K562 (cell line): Measurements from ENCODE around the gene MOSPD2. TPM values are rescaled to one million over a fixed set of nuclear protein-coding genes. Genes with fewer than 3 reads are reported as not detected.

ENCODE experiments used
- ATAC-seq: fragments of 200-7000 bp; cut with Tn5 transposase; 3 replicates; pipeline ENCODE4 v1.9.1; 2020; ENCODE audit warnings: moderate library complexity
- BruUV-seq: library from RNA; stranded (reverse); fragments of 400-500 nt; replicated peaks from 2 replicates; lab custom pipeline; 2021; lab: Mats Ljungman, UMichigan
- CTCF ChIA-PET: fragments of 300-600 bp; formaldehyde crosslinking; extraction: SDS; loops from one replicate; lab custom pipeline; 2021; ENCODE audit warnings: low intra/inter-chr PET ratio; lab: Yijun Ruan, JAX
- POLR2A ChIA-PET: fragments of 300-600, 350-650 bp; sonication (Branson Sonifier 250); formaldehyde crosslinking; extraction: SDS; loops from one replicate; lab custom pipeline; 2021; ENCODE audit warnings: antibody characterized with exemption, inconsistent platforms; lab: Yijun Ruan, JAX
- DNase-seq, 4 experiments: peaks; one replicate each; pipeline versions ENCODE4 v3.0.0 to v3.0.0-alpha.2; 2011 to 2018; ENCODE audit warnings: low spot score in 3 of 4, mixed read lengths in 3 of 4; ENCODE audit errors: extremely low read depth in 1 of 4
- FAIRE-seq: peaks from 2 replicates; lab custom pipeline; 2011; peaks lifted over from hg19 to GRCh38; lab: Jason Lieb, UNC
- H2AFZ ChIP-seq: 2 replicates; pipeline ENCODE4 v1.6.0; 2011; ENCODE audit warnings: low read depth, low read length, control low read depth, inconsistent platforms
- H3K27ac ChIP-seq: fragments of 200-600 bp; 3 replicates; pipeline ENCODE4 v1.8.0; 2011; ENCODE audit warnings: low read depth, mild to moderate bottlenecking, control low read depth, inconsistent platforms, low read length, moderate library complexity, mixed read lengths; ENCODE audit errors: extremely low read depth
- H3K27me3 ChIP-seq, 2 experiments: fragments of 300-600 bp in 1 of 2; 2 replicates in 1 of 2; 3 replicates in 1 of 2; pipeline versions ENCODE4 v1.6.0 to v1.8.0; 2011; ENCODE audit warnings: inconsistent platforms in 2 of 2, low read length in 2 of 2, mild to moderate bottlenecking in 1 of 2, mixed read lengths in 1 of 2, moderate library complexity in 1 of 2; ENCODE audit not compliant: control insufficient read depth in 2 of 2, insufficient read depth in 2 of 2
- H3K36me3 ChIP-seq: fragments of 300-600 bp; 3 replicates; pipeline ENCODE4 v1.8.0; 2011; ENCODE audit warnings: mild to moderate bottlenecking, low read length, inconsistent platforms; ENCODE audit not compliant: control insufficient read depth, insufficient read depth
- H3K4me1 ChIP-seq, 2 experiments: fragments of 200-600 bp in 1 of 2; replicated peaks in 1 of 2; 2 replicates in 1 of 2; 3 replicates in 1 of 2; pipeline versions ENCODE4 v1.5.1 to v1.8.0; 2011; ENCODE audit warnings: inconsistent platforms in 2 of 2, low read length in 2 of 2, mild to moderate bottlenecking in 1 of 2, mixed read lengths in 1 of 2, moderate library complexity in 1 of 2; ENCODE audit not compliant: control insufficient read depth in 2 of 2, insufficient read depth in 2 of 2
- H3K4me2 ChIP-seq: 2 replicates; pipeline ENCODE4 v1.6.1; 2011; ENCODE audit warnings: low read length, control low read depth, inconsistent platforms, mixed read lengths; ENCODE audit not compliant: insufficient read depth
- H3K4me3 ChIP-seq: fragments of 200-600 bp; sonication (generic), shearing (Covaris generic); 2 replicates; pipeline ENCODE4 v1.5.1; 2016; ENCODE audit warnings: control low read depth, inconsistent platforms
- H3K79me2 ChIP-seq: fragments of 200-600 bp; 3 replicates; pipeline ENCODE4 v1.8.0; 2011; ENCODE audit warnings: low read length, inconsistent platforms; ENCODE audit not compliant: control insufficient read depth, insufficient read depth
- H3K9ac ChIP-seq, 2 experiments: 2 replicates each; pipeline versions ENCODE4 v1.6.0 to v1.6.1; 2011; ENCODE audit warnings: low read depth in 2 of 2, low read length in 2 of 2, control low read depth in 1 of 2, inconsistent platforms in 1 of 2, mild to moderate bottlenecking in 1 of 2, mixed read lengths in 1 of 2; ENCODE audit not compliant: insufficient read depth in 1 of 2
- H3K9me1 ChIP-seq: one replicate; pipeline ENCODE4 v1.6.0; 2011; ENCODE audit warnings: inconsistent platforms, mild to moderate bottlenecking, low read length, moderate library complexity; ENCODE audit not compliant: control insufficient read depth, insufficient read depth
- H3K9me3 ChIP-seq: replicated peaks from 2 replicates; pipeline ENCODE4 v1.5.1; 2011; ENCODE audit warnings: low read depth, low read length, inconsistent platforms; ENCODE audit not compliant: control insufficient read depth, insufficient read depth
- H4K20me1 ChIP-seq: replicated peaks from 2 replicates; pipeline ENCODE4 v1.6.1; 2011; ENCODE audit warnings: low read length, inconsistent platforms, mixed read lengths; ENCODE audit not compliant: control insufficient read depth, insufficient read depth
- EGR1 ChIP-seq: fragments of 450-650 bp; conservative IDR thresholded peaks from 2 replicates; pipeline ENCODE4 v1.6.1; 2017; ENCODE audit warnings: mild to moderate bottlenecking
- NR2F6 ChIP-seq: fragments of 450-650 bp; formaldehyde crosslinking; IDR thresholded peaks from 2 replicates; pipeline ENCODE4 v1.4.0; 2020; ENCODE audit warnings: mild to moderate bottlenecking
- ZBTB11 ChIP-seq, 3 experiments: fragments of 200-800 bp in 1 of 3; fragments of 250-450 bp in 1 of 3; fragments of 450-650 bp in 1 of 3; sonication (Bioruptor Pico) in 1 of 3; sonication (Bioruptor generic) in 1 of 3; formaldehyde crosslinking in 1 of 3; IDR thresholded peaks; 2 replicates each; pipeline versions ENCODE4 v1.6.1 to v1.8.0; 2016 to 2022; ENCODE audit warnings: mild to moderate bottlenecking in 2 of 3, missing genetic modification characterization in 2 of 3, missing compliant biosample characterization in 1 of 3, moderate library complexity in 1 of 3
- WGBS: fragments of 100-300 bp; shearing (Covaris generic); methylation state at CpG from one replicate; pipeline ENCODE4 v1.1.6; 2016; ENCODE audit warnings: low coverage, mixed read lengths; ENCODE audit not compliant: insufficient coverage; ENCODE audit errors: missing lambda C conversion rate; 5-methylcytosine and 5-hydroxymethylcytosine counted together
- in situ Hi-C: fragments of 300-500 bp; cut with MboI; formaldehyde crosslinking; loops from 4 replicates; pipeline ENCODE4 v1.15.0; 2018; ENCODE audit warnings: inconsistent platforms, mixed read lengths
- intact Hi-C: fragments of 100-400 bp; cut with micrococcal nuclease; formaldehyde crosslinking; loops from 2 replicates; pipeline ENCODE4 v1.14.2; 2022
- polyA plus RNA-seq, 8 experiments: library from polyadenylated mRNA; depleted of rRNA in 4 of 8; stranded (reverse) in 5 of 8; unstranded in 3 of 8; fragments of >200 nt; fragmentation: Nextera tagmentation in 2 of 8; fragmentation: Illumina TruSeq in 1 of 8; extraction: Ambion mirVana in 2 of 8; extraction: Trizol in 1 of 8; gene quantifications; 2 replicates each; pipeline versions ENCODE4 v1.2.1 to v1.2.3, GENCODE V29; 2011 to 2014; ENCODE audit warnings: inconsistent platforms in 1 of 8, missing spikeins in 1 of 8
- total RNA-seq, 7 experiments: library from RNA; depleted of rRNA in 6 of 7; stranded (reverse); fragments of >200 nt in 6 of 7; fragmentation: Illumina TruSeq in 2 of 7; extraction: Trizol in 2 of 7; gene quantifications; 2 replicates each; pipeline versions ENCODE4 v1.2.1 to v1.2.3, GENCODE V29; 2011 to 2021; ENCODE audit warnings: low replicate concordance in 1 of 7

Gene MOSPD2
- total and polyA plus RNA-seq, 9 of the 15 experiments (the other 6 are each of a cell fraction or from before 2014, with no cell fraction given): 3.9 to 12.2 (median 9.2) TPM

GRCh38 chrX:14829643-14830042 is 43.6 kb upstream of the MOSPD2 start:
- intact Hi-C loops (no loop called here), in situ Hi-C loops (no loop called here)
- no peak for TF ChIP-seq ZBTB11 (CRISPR knock-in tag; IDR thresholded peaks at IDR 0.05)
- no peak for TF ChIP-seq EGR1
- no peak for TF ChIP-seq NR2F6 (CRISPR knock-in tag)
- no peak overlapping the region for H3K9ac ChIP-seq
- H3K9me1 ChIP-seq: no peaks in the 10 kb centered on the region
- POLR2A ChIA-PET: no interaction called here
- H2AFZ ChIP-seq: no peak overlapping the region
- no peak for ATAC-seq
- H3K4me2 ChIP-seq: no peak overlapping the region
- H3K4me1 ChIP-seq: no peaks in the 10 kb centered on the region
- no peaks in the 10 kb centered on the region for H3K79me2 ChIP-seq
- no peak for DNase-seq
- BruUV-seq: no TSS peak
- no peaks in the 10 kb centered on the region for H4K20me1 ChIP-seq
- H3K4me3 ChIP-seq: no peak overlapping the region
- H3K9me3 ChIP-seq: no peaks in the 10 kb centered on the region
- FAIRE-seq: no peak
- H3K27ac ChIP-seq: no peak overlapping the region
- CTCF ChIA-PET: no interaction called here
- no peaks in the 10 kb centered on the region for H3K27me3 ChIP-seq
- 17% methylated on average over 2 of the region's 2 CpGs for WGBS
- H3K36me3 ChIP-seq: no peaks in the 10 kb centered on the region; the same call in 2 of the 3 replicates
